HL-60 (cell line): ENCODE results near the gene CPED1.

ENCODE experiments used
- CTCF ChIP-seq: IDR thresholded peaks from one replicate; pipeline ENCODE4 v1.5.1; 2011; ENCODE audit warnings: low read length, control low read depth, inconsistent platforms; ENCODE audit not compliant: insufficient read depth
- POLR2AphosphoS5 ChIP-seq: IDR thresholded peaks from 2 replicates; pipeline ENCODE4 v1.6.1; 2012; ENCODE audit warnings: low read depth
- SPI1 ChIP-seq: IDR thresholded peaks from 2 replicates; pipeline ENCODE4 v1.6.1; 2012; ENCODE audit warnings: low read depth, mild to moderate bottlenecking, borderline replicate concordance
- TF ChIP-seq, protein P1 (sequence below): IDR thresholded peaks from 2 replicates; pipeline ENCODE4 v1.6.1; 2012; ENCODE audit warnings: low read depth; ENCODE audit not compliant: insufficient replicate concordance

DNA sequence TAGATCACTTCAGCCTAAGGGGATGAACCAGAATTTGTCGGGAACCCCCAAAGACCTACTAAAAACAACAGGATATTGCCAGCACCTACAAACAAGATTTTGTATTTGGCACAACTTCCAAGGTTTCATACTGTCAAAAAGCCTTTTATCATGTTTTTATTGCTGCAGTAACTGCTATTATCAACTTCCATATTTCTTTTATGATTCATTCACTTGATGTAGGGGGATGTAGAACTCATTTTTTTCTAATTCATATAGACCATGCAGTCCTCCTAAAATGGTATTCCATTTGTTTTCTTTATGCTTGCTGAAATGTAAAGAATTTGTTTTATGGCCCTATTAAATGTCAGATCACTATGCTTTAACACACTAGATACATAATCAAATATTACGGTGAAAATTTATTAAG is 310.3 kb downstream of the CPED1 start:
- TF ChIP-seq CTCF: no peak
- no peak for TF ChIP-seq POLR2AphosphoS5
- TF ChIP-seq, protein P1, sequence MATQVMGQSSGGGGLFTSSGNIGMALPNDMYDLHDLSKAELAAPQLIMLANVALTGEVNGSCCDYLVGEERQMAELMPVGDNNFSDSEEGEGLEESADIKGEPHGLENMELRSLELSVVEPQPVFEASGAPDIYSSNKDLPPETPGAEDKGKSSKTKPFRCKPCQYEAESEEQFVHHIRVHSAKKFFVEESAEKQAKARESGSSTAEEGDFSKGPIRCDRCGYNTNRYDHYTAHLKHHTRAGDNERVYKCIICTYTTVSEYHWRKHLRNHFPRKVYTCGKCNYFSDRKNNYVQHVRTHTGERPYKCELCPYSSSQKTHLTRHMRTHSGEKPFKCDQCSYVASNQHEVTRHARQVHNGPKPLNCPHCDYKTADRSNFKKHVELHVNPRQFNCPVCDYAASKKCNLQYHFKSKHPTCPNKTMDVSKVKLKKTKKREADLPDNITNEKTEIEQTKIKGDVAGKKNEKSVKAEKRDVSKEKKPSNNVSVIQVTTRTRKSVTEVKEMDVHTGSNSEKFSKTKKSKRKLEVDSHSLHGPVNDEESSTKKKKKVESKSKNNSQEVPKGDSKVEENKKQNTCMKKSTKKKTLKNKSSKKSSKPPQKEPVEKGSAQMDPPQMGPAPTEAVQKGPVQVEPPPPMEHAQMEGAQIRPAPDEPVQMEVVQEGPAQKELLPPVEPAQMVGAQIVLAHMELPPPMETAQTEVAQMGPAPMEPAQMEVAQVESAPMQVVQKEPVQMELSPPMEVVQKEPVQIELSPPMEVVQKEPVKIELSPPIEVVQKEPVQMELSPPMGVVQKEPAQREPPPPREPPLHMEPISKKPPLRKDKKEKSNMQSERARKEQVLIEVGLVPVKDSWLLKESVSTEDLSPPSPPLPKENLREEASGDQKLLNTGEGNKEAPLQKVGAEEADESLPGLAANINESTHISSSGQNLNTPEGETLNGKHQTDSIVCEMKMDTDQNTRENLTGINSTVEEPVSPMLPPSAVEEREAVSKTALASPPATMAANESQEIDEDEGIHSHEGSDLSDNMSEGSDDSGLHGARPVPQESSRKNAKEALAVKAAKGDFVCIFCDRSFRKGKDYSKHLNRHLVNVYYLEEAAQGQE: no peak
- TF ChIP-seq SPI1: no peak
